HepG2 (cell line): ENCODE data around the gene STEAP3. TPM values are rescaled to one million over a fixed set of nuclear protein-coding genes. Genes with fewer than 3 reads are reported as not detected.

Experiments
- ARID2 ChIP-seq: sonication (generic); formaldehyde crosslinking; IDR thresholded peaks from 2 replicates; pipeline ENCODE4 v1.8.1; 2022; ENCODE audit warnings: mild to moderate bottlenecking, missing genetic modification reagents, borderline replicate concordance
- IRF9 ChIP-seq: sonication (generic); formaldehyde crosslinking; IDR thresholded peaks from 2 replicates; pipeline ENCODE4 v1.8.0; 2022; ENCODE audit warnings: missing genetic modification reagents, mild to moderate bottlenecking, borderline replicate concordance
- KDM1A ChIP-seq: IDR thresholded peaks from 2 replicates; pipeline ENCODE4 v1.6.1; 2016; ENCODE audit warnings: missing compliant biosample characterization
- KLF12 ChIP-seq: sonication (generic); formaldehyde crosslinking; IDR thresholded peaks from 2 replicates; pipeline ENCODE4 v1.4.0; 2020; ENCODE audit warnings: missing genetic modification reagents, borderline replicate concordance
- MAX ChIP-seq: IDR thresholded peaks from 2 replicates; pipeline ENCODE4 v1.6.1; 2012; ENCODE audit warnings: inconsistent platforms
- REL ChIP-seq: sonication (generic); formaldehyde crosslinking; conservative IDR thresholded peaks from 2 replicates; pipeline ENCODE4 v1.8.0; 2022; ENCODE audit warnings: mild to moderate bottlenecking, missing genetic modification reagents, moderate library complexity
- REST ChIP-seq, 2 experiments: IDR thresholded peaks; 2 replicates each; pipeline ENCODE4 v1.6.1; 2011 to 2012; ENCODE audit warnings: low read length in 2 of 2, borderline replicate concordance in 1 of 2, low read depth in 1 of 2, mild to moderate bottlenecking in 1 of 2, moderate library complexity in 1 of 2
- SALL2 ChIP-seq: sonication (generic); formaldehyde crosslinking; IDR thresholded peaks from 2 replicates; pipeline ENCODE4 v1.8.1; 2023; ENCODE audit warnings: mild to moderate bottlenecking, missing genetic modification reagents, inconsistent platforms
- TBX2 ChIP-seq: sonication (generic); formaldehyde crosslinking; IDR thresholded peaks from 2 replicates; pipeline ENCODE4 v1.5.0; 2020; ENCODE audit warnings: missing genetic modification reagents, mild to moderate bottlenecking, borderline replicate concordance
- THAP9 ChIP-seq: sonication (generic); formaldehyde crosslinking; IDR thresholded peaks from 2 replicates; pipeline ENCODE4; 2020; ENCODE audit warnings: missing genetic modification reagents, mild to moderate bottlenecking, borderline replicate concordance
- YY1 ChIP-seq: IDR thresholded peaks from 2 replicates; pipeline ENCODE4 v1.6.1; 2011; ENCODE audit warnings: low read length, low read depth, moderate library complexity, mild to moderate bottlenecking; ENCODE audit not compliant: insufficient read depth, insufficient replicate concordance
- ZBTB7B ChIP-seq: sonication (generic); formaldehyde crosslinking; IDR thresholded peaks from 2 replicates; pipeline ENCODE4 v1.4.0; 2020; ENCODE audit warnings: missing genetic modification reagents
- ZMYM4 ChIP-seq: sonication (generic); formaldehyde crosslinking; IDR thresholded peaks from 2 replicates; pipeline ENCODE4 v1.8.1; 2023; ENCODE audit warnings: mild to moderate bottlenecking, missing genetic modification reagents
- ZNF274 ChIP-seq: sonication (generic); formaldehyde crosslinking; IDR thresholded peaks from 2 replicates; pipeline ENCODE4 v1.5.1; 2020; ENCODE audit warnings: mild to moderate bottlenecking, missing genetic modification reagents
- ZNF550 ChIP-seq: sonication (generic); formaldehyde crosslinking; IDR thresholded peaks from 2 replicates; pipeline ENCODE4 v1.4.0; 2020; ENCODE audit warnings: mild to moderate bottlenecking, missing genetic modification reagents, borderline replicate concordance
- ZNF629 ChIP-seq: sonication (generic); formaldehyde crosslinking; conservative IDR thresholded peaks from 2 replicates; pipeline ENCODE4 v1.5.0; 2020; ENCODE audit warnings: missing genetic modification reagents
- ZNF713 ChIP-seq: sonication (generic); formaldehyde crosslinking; IDR thresholded peaks from 2 replicates; pipeline ENCODE4 v1.4.0; 2020; ENCODE audit warnings: mild to moderate bottlenecking, missing genetic modification reagents
- ZNF761 ChIP-seq: sonication (generic); formaldehyde crosslinking; conservative IDR thresholded peaks from 2 replicates; pipeline ENCODE4 v1.4.0; 2020; ENCODE audit warnings: mild to moderate bottlenecking, missing genetic modification reagents
- ZNF768 ChIP-seq: sonication (generic); formaldehyde crosslinking; IDR thresholded peaks from 2 replicates; pipeline ENCODE4 v1.4.0; 2020; ENCODE audit warnings: missing genetic modification reagents
- ZNF784 ChIP-seq: sonication (generic); formaldehyde crosslinking; IDR thresholded peaks from 2 replicates; pipeline ENCODE4 v1.5.1; 2020; ENCODE audit warnings: missing genetic modification reagents, mild to moderate bottlenecking, borderline replicate concordance
- polyA plus RNA-seq, 8 experiments: library from polyadenylated mRNA; depleted of rRNA in 3 of 8; stranded (reverse) in 7 of 8; unstranded in 1 of 8; fragments of >200 nt; fragmentation: Illumina TruSeq in 4 of 8; extraction: Trizol in 4 of 8; gene quantifications; 2 replicates each; pipeline versions ENCODE4 v1.2.1 to v1.2.3, GENCODE V29; 2011 to 2016; ENCODE audit warnings: low read depth in 4 of 8, missing spikeins in 1 of 8, mixed read lengths in 1 of 8; ENCODE audit not compliant: insufficient read depth in 1 of 8
- total RNA-seq, 5 experiments: library from RNA; depleted of rRNA; stranded (reverse); fragments of >200 nt; fragmentation: Illumina TruSeq; extraction: Trizol; gene quantifications; 2 replicates each; pipeline ENCODE4 v1.2.3, GENCODE V29; 2016; ENCODE audit warnings: low read depth in 1 of 5

The STEAP3 gene
- total and polyA plus RNA-seq, 2 of the 13 experiments (the other 11 are each of a cell fraction or from before 2014, with no cell fraction given), result 7.3 to 21.1 TPM

- TF ChIP-seq REST (IDR thresholded peaks at IDR 0.05; ENCODE audit: borderline replicate concordance in 1 of 2, low read depth in 1 of 2, low read length in 2 of 2) (no peak), SALL2 (CRISPR knock-in tag) (0 out of 2 replicates have a peak, but pooled peaks have one; percentile 26), ZNF274 (CRISPR knock-in tag) (peak; percentile 31; the same call in 1 of the 2 replicates), ZNF629 (0 out of 2 replicates have a peak, but pooled peaks have one; percentile 2), ZNF761 (0 out of 2 replicates have a peak, but pooled peaks have one; percentile 45), YY1 (no peak), TBX2 (CRISPR knock-in tag) (peak; percentile 59), KDM1A (CRISPR knock-in tag) (0 out of 2 replicates have a peak, but pooled peaks have one; percentile 20), REL (CRISPR knock-in tag) (peak; percentile 45; the same call in 1 of the 2 replicates), KLF12 (CRISPR knock-in tag) (no peak), ZNF713 (CRISPR knock-in tag) (no peak), ZBTB7B (CRISPR knock-in tag) (peak; percentile 29; the same call in 1 of the 2 replicates), ARID2 (no peak), MAX (peak; percentile 48; the same call in 1 of the 2 replicates), ZNF768 (peak; percentile 78), ZMYM4 (CRISPR knock-in tag) (peak; percentile 29; the same call in 1 of the 2 replicates), IRF9 (peak; percentile 67; the same call in 1 of the 2 replicates), ZNF784 (CRISPR knock-in tag) (no peak), THAP9 (peak; percentile 59; the same call in 1 of the 2 replicates), ZNF550 (CRISPR knock-in tag) (0 out of 2 replicates have a peak, but pooled peaks have one; percentile 43)
Observed at GRCh38 chr2:119218478-119219064, 5.1 kb upstream of the STEAP3 start (continued).
